CD4-positive, alpha-beta T cell treated with Interleukin-2 at 100 ng/mL for 4 hours (primary cell): ENCODE data around the gene SLC7A7.
"Not testable (repeated sequence)": the region's sequence is repeated elsewhere in the genome, so short reads cannot be mapped to it uniquely, and the experiment has no call there.

Experiments
- DNase-seq: peaks from one replicate; pipeline ENCODE4 v3.0.0-alpha.2; 2020; ENCODE audit warnings: low spot score

Gene SLC7A7

DNA sequence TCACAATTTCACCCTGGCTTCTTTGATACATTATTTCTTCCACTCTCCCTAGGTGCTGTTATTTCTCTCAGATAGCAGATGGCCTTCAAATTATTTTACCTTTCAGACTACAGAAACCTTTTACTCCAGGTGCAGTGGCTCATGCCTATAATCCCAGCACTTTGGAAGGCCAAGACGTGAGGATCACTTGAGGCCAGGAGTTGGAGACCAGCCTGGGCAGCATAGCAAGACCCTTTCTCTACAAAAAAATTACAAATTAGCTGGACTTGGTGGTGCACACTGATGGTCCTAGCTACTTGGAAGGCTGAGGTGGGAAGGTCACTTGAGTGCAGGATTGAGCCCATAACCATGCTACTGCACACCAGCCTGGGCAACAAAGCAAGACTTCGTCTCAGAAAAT is 23.1 kb downstream of the SLC7A7 start:
- DNase-seq, result no peak

DNA sequence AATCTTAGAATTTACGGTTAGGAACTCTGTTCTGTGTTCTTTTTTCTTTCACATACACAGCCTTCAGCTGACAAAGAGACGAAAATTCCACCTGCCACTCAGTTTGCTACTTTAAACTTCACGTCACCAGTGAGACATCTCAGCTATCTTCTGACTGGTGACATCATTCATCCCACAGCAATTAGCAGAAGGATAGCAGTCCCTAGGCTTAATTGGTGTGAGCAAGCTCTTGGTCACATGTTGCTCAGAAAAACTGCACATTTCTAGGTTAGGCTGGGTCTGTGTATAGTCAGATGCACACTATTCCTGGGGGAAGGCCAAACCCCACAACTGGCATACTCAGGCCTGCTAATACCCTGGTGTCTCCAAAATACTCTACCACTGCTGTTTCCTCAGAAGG is 23.9 kb downstream of the SLC7A7 start:
- no peak for DNase-seq

DNA sequence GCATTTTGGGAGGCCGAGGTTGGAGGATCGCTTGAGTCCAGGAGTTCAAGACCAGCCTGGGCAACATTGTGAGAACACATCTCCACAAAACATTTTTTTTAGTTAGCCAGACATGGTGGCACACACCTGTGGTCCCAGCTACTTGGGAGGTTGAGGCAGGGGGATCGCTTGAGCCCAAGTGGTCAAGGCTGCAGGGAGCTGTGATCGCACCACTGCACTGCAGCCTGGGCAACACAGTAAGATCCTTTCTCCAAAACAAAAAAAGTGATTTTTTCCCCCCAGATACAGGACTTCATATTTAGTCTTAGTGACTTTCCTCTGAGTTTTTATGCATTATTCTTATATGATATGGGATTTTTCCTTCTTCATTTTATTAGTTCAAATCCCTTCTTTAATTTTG is 28.6 kb downstream of the SLC7A7 start:
- DNase-seq, result no peak

DNA sequence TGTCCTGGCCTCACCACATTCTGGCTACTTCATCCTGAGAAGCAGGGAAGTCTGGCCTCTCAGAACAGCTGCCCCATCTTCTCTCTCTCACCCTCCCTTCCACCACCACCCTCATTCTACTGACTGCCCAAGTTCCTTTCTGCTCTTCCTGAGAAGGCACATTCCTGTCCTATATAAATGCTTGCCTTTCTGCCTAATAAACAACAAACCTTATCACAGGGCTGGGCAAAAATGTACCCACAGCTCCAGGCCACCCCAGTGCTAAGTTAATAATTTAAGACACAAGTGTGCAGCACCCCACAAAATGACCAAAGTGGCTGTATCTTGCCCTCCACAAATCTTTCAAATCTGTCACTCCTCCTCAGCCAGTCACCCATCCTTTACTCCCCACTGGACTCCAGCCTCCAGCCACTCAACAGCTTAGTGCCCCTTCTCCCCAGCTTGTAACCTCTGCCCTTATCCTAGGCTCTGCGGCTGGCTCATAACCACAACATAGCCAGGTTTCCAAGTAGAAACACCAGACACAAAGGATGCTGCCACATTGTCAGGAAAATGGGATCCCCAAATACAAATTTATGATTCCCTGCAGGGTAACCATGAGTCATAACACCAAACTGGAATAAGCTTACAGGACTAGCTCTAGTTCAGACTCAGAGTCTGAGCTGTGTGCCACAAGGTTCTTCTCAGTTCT is 33.8 kb downstream of the SLC7A7 start:
- DNase-seq, result no peak

DNA sequence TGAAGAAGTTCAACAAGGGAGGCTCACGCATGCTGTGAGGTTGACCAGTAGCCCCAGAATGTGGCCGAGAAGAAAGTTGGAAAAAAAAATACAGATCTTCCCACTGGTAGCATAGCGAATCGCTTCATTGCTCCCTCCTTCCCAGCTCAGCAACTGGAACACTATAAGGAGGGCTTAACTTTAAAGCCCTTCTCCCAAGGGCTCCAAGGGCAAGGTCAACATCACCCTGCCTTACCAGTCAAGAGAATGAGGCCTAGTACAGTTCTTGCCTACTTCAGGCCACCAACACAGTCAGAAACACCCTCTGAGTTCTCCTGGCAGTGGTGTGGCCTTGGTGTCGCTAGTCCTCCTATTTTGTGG is 34.3 kb downstream of the SLC7A7 start:
- no peak for DNase-seq

DNA sequence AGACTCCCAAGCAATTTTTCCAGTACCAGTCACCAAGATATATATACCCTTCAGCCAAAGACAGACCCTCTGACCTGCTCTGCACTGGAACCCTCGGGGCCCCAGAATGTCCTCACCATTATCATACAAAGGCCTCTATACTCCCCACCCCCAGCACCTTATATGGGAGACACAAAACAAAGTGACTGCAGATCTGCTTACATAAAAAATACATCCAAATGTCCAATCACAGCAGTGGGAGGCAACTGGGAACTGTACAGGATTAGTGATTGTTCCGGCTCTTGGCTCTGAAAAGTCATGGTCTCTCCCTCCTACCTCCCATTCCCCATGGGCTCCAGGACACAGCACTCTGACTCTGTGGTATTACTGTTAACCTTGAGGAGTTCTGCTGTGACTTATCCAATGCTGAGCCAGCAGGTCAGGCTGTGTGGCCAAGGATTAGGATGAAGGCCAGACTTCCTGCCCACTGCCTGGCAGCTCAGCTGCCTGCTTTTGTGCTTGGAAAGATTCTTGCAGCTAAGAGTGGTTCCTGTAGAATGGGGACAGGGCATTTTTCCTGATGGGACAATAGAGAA is 35.0 kb downstream of the SLC7A7 start:
- DNase-seq, result no peak

DNA sequence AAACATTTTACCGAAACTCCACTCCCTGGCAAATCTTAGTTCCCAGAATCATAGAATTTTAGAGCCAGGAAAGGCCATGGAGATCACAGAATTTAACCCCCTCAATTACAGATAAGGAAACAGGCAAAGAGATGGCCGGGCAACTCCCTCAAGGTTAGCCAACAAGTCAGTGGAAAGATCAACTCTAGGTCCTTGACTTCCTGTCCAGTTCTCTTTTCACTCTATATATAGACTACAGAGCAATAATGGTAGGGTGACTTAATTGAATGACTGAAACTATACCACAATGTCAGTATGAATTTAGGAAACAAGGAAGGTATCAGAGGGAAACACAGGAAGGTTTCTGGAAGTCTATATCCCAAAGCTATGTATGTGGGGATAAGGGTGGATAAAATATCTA is 37.2 kb downstream of the SLC7A7 start:
- no peak for DNase-seq

DNA sequence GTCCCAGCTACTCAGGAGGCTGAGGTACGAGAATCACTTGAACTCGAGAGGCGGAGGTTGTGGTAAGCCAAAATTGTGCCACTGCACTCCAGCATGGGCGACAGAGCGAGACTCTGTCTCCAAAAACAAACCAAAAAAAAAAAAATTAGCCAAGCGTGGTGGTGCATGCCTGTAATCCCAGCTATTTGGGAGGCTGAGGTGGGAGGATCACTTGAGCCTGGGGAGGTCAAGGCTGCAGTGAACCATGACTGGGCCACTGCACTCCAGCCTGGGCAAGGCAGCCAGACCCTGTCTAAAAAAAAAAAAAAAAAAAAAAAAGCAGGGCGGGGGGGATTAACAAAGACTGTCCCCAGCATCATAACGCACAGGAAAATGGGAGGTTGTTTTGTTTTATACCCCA is 38.4 kb downstream of the SLC7A7 start:
- DNase-seq, result not testable (repeated sequence)

DNA sequence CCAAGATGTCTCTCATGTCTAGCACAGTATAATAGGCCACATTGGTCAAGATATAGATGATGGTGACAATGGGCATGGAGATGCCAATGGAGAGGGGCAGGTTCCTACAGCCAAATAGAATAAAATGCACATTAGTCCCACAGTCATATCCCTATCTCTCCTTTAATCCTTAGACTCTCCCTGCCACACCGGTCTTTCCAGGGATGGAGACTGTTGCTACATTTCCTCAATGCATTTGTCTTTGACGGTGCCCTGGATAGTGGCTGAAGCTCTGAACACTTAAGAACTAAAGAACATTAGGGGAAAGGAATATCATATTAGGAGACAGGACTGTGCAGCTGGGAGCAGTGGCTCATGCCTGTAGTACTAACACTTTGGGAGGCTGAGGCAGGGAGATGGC is 39.0 kb downstream of the SLC7A7 start:
- DNase-seq, result no peak

DNA sequence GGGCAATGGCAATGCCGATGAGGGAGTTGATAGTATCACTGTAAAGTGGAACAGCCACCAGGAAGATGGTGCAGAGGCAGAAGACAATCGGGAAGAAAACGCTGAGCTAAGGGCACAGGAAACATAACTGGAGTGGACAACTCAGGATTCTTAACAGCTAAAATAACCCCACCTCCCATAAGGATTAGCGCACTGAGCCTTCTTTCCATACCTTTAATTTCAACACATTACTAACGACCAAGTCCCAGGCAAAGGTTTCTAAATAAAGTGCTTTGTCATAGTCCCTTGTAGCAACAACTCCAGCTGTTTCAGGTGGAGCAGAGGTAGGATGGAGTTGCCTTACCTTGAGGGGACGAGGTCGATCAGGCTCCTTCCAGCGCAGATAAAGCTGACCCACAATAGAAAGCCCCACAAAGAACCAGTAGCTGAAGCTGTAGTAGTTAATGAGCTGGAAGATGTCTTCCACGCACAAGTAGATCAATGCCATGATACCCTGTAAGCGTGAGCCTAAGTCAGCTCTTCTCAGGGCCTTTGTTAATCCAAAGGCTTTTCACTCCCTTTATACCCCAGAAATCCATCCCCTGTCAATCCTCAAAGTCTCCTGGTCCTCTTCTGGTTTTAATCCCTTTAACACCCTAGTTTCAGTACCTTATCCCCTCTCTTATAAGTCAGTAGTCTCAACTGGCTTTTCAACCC is 41.1 kb downstream of the SLC7A7 start:
- no peak for DNase-seq

DNA sequence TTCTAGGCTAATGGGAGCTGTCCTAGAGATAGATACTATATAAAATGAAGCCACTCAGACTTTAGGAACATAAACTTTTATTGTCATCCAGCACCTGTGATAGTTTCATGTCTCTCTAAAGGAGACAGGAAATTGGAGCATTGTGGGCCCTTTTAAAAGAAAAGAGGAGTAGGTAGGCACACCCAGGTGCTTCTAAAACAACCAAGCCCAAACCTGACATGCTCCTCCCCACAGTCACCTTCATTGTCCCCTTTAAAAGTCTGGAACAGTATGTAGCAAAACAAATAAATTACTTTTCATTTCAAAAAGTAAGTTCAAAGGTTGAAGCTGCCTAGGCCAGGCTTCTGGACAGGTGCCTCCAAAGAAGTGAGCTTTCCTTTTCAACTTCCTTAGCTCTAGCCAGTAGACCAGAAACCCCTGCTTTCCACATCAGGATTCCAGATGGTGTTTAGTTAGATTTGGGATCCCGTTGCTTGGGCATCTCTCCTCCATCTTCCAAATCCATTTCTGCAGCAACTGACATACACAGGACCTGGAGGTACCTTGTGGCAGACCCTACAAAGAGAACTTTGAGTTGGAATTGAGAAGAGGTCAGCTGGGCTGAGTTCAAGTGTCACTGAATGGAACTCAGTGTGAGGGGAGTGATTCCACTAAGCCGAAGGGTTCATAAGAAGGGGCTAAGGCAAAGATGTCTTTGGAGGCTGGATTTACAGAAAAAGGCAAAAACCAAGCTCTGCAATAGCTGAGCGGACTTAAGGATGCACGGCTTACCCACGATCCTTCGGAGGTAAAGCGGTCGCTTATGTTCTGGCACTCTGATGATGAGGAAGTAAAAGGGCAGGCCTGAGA is 41.8 kb downstream of the SLC7A7 start:
- no peak for DNase-seq

DNA sequence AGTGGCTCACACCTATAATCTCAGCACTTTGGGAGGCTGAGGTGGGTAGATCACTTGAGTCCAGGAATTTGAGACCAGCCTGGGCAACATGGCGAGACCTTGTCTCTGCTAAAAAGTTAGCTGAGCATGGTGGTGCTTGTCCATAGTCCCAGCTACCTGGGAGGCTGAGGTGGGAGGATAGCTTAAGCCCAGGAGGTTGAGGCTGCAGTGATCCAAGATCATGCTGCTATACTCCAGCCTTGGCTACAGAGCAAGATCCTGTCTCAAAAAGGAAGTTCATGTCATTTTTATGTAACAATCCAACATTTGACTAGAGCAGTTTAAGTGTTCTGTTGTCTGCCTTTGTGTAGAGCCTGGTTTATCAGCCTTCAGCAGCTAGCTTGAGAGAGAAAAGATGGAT is 42.5 kb downstream of the SLC7A7 start:
- DNase-seq, result no peak

DNA sequence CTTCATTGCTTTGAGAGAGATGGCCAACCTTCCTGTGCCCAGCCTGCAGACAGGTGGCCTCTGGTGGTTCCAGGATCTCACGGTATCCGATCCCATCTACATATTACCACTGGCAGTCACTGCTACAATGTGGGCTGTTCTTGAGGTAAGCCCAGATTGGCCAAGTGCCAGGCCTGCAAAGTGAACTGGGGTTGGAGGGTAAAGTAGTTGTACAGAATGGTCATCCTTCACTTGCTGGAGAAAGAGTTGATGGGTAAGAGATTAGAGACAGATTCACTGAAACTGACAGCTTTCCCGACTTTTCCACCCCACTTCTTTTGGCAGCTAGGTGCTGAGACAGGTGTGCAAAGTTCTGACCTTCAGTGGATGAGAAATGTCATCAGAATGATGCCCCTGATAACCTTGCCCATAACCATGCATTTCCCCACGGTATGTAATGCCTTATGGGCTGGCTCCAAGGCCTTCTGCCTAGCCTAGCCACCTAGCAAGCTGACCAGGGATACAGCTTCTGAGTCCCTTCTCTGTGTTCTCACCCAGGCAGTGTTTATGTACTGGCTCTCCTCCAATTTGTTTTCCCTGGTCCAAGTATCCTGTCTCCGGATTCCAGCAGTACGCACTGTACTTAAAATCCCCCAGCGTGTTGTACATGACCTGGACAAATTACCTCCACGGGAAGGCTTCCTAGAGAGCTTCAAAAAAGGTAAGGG is 44.6 kb downstream of the SLC7A7 start:
- DNase-seq, result no peak

DNA sequence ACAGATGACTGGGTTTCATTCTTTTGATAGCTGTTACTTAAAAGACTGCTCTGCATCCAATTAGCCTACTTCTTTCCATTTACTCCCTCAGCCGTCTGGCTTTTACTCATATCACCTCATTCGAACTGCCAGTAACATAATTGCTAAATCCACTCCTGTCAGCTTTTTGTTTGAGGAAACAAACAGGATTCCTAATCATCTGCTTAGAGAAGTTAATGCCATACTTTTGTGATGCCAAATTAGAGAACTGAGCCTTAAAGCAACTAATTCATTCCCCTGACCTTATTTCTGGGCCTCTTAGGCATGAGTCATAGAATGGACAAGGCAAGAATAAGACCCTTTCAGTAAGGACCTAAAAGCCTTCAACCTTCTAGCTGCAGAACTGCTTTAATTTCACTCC is 45.9 kb downstream of the SLC7A7 start:
- no peak for DNase-seq

DNA sequence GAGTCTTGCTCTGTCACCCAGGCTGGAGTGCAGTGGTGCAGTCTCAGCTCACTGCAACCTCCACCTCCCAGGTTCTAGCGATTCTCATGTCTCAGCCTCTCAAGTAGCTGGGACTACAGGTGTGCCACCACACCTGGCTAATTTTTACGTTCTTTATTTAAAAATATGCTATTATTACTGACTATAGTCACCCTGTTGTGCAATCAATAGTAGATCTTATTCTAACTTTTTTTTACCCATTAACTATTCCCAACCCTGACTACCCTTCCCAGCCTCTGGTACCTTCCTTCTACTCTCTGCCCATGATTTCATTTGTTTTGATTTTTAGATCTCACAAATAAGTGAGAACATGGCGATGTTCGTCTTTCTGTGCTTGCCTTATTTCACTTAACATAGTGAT is 46.3 kb downstream of the SLC7A7 start:
- DNase-seq, result no peak

DNA sequence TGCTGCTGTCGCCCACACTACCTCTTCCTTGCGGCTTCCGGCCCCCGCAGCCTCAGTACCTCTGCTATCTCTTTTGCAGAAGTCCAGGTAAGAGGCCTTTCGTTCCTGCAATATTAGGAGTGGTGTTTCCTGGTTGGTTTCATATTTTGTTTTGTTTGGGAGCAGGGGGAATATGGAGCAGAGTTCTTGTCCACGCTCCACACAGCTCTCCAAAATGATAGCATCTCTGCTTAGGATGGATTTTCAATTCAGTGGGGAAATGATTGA is 48.0 kb downstream of the SLC7A7 start:
- no peak for DNase-seq

DNA sequence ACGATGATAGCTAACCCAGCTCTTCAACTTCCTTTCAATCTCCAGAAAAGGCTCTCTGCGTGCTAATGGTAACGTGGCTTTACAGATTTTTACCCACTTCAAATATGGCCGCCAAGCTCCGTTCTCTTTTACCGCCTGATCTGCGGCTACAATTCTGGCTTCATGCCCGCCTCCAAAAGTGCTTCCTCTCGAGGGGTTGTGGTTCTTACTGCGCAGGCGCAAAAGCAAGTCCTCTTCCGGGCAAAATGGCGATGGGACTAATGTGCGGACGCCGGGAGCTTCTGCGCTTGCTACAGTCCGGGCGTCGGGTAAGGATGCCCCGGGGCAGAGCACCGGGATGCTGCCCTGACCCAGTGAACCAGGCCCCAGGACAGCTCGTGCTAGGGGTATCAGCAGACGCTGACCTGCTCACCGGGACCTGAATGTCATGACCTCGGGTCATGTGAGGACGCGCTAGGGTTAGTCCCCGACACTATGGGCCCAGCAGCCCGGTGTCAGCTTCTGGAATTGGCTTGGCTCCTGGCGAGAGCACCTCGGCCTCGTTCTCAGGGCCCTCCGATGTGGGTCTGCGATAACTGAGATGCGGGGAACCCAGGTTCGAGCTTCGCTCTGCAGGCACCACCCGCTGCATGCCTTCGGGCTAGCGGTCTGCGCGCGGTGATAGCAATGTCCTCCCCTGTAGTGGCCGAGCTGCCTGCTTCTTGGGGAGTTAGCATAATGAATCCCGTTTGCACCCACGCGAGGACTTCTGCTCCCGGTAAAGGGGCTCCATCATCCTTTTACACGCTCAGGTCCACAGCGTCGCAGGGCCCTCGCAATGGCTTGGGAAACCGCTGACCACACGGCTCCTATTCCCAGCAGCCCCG is 48.5 kb downstream of the SLC7A7 start, which contains the start of gene OXA1L:
Gene OXA1L (plus strand): TSS at position 232 of the 866 bp plus-strand sequence. CDS start 14 bp downstream, at position 246.
- peak; percentile 98 for DNase-seq

DNA sequence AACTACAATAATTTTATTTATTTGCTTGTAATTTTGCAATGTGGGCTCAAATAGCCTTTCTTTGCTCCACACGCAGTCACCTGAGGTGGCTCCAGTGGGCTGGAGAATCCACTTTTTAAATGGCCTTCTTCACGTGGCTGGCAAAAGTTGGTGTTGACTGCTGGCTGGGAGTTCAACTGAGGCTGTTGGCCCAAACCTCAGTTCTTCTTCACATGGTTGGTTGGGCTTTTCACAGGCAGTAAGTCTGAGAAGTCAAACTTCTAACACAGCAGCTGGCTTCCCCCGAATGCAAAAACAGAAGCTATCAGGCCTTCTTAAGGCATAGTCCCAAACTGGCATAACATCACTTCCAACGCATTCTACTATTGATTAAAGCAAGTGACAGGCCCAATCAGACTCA is 50.9 kb downstream of the SLC7A7 start:
- no peak for DNase-seq

DNA sequence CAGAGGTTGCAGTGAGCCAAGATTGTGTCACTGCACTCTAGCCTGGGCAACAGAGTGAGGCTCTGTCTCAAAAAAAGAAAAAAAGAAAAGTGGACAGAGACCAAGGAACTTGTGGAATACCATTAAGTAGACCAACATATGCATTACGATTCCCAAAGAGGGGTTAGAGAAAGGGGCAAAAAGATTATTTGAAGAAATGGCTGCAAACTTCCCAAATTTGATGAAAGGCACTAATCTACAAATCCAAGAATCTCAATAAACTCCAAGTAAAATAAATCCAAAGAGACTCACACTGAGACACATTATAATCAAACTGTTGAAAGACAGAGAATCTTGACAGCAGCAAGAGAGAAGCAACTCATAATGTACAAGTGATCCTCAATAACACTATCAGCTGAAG is 53.5 kb downstream of the SLC7A7 start:
- no peak for DNase-seq

DNA sequence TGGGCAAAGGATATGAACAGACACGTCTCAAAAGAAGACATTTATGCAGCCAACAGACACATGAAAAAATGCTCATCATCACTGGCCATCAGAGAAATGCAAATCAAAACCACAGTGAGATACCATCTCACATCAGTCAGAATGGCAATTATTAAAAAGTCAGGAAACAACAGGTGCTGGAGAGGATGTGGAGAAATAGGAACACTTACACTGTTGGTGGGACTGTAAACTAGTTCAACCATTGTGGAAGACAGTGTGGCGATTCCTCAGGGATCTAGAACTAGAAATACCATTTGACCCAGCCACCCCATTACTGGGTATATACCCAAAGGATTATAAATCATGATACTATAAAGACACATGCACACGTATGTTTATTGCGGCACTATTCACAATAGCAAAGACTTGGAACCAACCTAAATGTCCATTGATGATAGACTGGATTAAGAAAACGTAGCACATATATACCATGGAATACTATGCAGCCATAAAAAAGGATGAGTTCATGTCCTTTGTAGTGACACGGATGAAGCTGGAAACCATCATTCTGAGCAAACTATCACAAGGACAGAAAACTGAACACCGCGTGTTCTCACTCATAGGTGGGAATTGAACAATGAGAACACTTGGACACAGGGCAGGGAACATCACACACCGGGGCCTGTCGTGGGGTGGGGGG is 57.1 kb downstream of the SLC7A7 start:
- DNase-seq, result not testable (repeated sequence)

DNA sequence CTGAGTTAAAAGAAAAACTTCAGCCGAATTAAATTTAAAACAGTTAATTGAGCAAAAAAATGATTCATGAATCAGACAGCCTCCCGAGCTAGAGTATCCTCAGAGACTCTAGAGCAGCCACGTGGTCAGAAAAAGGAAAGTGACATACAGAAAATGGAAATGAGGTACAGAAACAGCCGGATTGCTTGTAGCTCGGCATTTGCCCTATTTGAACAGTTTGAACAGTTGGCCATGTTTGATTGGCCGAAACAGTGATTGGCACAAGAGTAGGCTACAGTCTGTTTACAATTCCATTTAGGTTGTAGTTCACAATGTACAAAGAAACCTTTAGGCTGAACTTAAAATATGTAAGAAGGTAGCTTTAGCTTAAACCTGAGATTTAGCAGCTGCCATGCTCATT is 61.6 kb downstream of the SLC7A7 start:
- no peak for DNase-seq
